Hippocampal formation (tissue), 2 donors: ENCODE results near the gene ZNF547.

Source experiments
- DNase-seq, 2 donors: peaks; one replicate each; lab custom pipeline; 2025; lab: John Stamatoyannopoulos, UW

ZNF547 gene

DNA sequence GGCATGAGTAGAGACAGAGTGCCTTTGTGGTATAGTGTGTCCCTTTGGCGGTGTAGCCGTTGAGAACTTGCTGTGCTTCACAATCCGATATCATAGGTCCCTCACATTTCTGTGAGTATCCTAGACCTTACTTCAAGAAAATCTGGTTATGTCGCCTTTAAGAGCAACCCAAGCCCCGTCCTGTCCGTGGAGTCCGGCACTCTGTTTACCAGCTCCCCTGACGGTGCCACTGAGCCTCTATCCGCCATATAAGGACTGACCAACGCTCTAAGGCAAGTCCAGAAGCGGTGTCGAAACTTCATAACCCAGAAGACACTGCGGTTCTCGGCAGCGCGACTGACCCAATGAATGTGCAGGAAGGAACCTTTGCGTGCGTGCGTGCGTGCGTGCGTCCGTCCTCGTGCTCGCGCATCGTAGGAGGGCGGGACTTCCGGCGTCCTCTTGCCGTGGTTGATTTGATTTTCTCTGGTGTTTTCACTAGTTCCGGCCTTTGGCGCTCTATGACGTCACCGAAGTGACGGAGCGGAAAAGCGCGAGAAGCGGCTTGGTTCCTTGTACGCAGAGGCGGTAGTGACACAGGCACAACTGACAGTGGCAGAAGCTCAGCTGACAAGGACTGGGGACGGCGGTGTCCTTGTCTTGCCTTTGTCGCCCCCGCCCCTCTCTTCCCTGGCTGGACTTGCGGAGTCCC lies at the start of gene ZNF547, which contains the start of gene TRAPPC2B:
Gene ZNF547 (plus strand): TSS at position 555 of the 691 bp plus-strand sequence. CDS start 5,005 bp downstream, outside the sequence.
Gene TRAPPC2B (plus strand): TSS at position 555 of the 691 bp plus-strand sequence. CDS start 1,283 bp downstream, outside the sequence.
- peak; percentile 95 for DNase-seq

DNA sequence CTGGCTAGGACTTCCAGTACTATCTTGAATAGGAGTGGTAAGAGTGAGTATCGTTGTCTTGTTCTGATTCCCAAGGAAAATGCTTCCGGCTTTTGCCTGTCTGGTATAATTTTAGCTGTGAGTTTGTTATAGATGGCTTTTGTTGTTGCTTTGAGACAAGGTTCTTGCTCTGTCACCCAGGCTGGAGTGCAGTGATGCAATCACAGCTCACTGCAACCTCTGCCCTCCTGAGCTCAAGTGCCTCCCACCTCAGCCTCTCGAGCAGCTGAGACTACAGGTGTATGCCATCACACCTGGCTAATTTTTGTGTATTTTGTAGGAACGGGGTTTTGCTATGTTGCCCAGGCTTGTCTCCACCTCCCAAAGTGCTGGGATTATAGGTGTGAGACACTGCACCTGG lies 49.2 kb upstream of the ZNF547 start:
- no peak for DNase-seq

DNA sequence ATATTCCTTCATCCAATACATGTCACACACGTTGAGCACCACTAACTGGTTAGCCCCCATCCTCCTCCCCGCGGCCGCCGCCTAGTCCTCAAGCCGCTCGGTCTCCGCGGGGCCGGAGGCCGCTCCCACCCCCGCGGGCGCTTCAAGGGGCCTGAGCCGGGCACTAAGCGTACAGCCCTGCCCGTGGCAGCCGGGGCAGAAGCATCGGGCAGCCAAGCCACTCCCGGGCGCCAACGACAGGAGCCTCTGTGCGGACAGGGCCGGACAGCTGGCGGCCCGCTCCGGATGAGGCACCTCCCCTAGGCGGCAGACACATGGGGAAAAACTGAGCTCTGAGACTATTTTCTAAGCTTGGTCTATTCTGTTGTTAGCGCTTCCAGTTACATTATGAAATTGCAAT lies 45.8 kb upstream of the ZNF547 start:
- DNase-seq, result no peak

GRCh38 chr19:57319869-57320179 lies 43.5 kb upstream of the ZNF547 start:
- DNase-seq, result no peak

- DNase-seq, result peak; percentile 92 to 94
Measured at GRCh38 chr19:57320180-57321084, 42.9 kb upstream of the ZNF547 start, which contains the start of gene ZNF543. ZNF543 (plus strand) TSS chr19:57320472; CDS start chr19:57320854, 382 bp downstream.

DNA sequence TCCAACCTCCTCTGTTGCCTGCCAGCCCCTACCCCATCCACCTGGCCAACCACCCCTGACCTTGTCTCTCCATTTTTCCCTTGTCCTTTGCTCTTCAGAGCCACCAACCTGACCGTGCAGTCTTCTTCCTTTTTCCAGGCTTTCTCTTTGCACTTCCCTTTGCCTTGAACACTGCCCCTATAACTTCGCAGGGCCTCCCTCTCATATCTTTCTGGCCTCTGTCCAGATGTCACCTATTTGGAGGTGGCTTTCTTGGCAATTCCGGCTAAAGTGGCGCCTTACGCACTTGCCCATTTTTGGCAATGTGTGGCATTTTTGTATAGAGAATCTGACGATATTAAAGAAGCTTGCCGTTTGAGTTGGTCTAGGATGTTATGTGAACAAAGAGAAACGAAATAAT lies 42.2 kb upstream of the ZNF547 start:
- DNase-seq, result no peak

GRCh38 chr19:57321751-57322150 lies 41.6 kb upstream of the ZNF547 start:
- no peak for DNase-seq

GRCh38 chr19:57324992-57325391 lies 38.4 kb upstream of the ZNF547 start:
- DNase-seq, result no peak

DNA sequence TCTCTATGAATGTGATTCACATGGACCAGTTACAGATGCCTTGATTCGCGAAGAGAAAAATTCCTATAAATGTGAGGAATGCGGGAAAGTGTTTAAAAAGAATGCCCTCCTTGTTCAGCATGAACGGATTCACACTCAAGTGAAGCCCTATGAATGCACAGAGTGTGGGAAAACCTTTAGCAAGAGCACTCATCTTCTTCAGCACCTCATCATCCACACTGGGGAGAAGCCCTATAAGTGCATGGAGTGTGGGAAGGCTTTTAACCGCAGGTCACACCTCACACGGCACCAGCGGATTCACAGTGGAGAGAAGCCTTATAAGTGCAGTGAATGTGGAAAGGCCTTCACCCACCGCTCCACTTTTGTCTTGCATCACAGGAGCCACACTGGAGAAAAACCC lies 35.4 kb upstream of the ZNF547 start:
- DNase-seq, result no peak

GRCh38 chr19:57334191-57334590 lies 29.2 kb upstream of the ZNF547 start:
- DNase-seq, result no peak

DNA sequence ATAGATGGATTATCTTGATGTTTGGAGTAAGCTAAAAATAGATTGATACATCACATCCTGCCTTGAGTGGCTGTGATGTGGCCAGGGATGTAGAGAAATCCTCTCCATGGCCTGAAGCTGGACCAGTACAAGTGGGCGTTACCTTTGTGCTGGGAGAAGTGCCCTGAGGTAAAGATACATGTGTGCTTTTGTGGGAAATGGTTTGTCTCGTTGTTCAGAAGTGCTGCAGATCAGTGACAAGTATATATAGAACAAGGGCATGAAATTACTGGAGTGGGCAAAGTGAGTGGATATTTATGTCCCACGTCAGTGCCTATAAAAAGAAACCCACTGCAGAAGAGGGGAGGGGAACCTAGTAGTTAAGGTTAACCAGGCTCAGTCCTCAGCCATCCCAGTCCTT lies 24.5 kb upstream of the ZNF547 start:
- DNase-seq, result no peak

DNA sequence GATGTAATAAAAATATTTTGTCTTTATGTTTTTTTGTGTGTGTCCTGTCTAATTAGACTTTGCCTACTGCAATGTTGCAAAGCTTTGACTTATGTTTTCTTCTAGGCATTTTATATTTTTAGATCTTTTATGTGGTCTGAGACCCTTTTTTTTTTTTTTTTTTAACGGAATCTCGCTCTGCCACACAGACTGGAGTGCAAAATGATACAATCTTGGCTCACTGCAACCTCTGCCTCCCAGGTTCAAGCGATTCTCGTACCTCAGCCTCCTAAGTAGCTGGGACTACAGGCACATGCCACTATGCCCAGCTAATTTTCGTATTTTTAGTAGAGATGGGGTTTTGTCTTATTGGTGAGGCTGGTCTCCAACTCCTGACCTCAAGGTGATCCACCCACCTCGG lies 20.8 kb upstream of the ZNF547 start:
- no peak for DNase-seq

DNA sequence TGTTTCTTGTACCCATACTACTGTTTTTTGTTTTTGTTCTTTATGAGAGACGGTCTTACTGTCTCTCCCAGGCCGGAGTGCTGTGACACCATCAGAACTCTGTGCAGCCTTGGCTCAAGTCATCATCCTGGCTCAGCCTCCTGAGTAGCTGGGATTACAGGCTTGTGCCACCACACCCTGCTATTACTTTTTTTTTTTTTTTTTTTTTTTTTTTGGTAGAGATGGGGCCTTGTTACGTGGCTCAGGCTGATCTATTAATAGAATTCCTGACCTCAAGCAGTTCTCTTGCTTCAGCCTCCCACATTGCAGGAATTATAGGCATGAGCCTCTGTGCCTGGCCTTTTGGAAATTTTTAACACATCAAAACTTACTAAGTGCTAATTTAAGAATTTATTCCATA lies 15.2 kb upstream of the ZNF547 start:
- no peak for DNase-seq

DNA sequence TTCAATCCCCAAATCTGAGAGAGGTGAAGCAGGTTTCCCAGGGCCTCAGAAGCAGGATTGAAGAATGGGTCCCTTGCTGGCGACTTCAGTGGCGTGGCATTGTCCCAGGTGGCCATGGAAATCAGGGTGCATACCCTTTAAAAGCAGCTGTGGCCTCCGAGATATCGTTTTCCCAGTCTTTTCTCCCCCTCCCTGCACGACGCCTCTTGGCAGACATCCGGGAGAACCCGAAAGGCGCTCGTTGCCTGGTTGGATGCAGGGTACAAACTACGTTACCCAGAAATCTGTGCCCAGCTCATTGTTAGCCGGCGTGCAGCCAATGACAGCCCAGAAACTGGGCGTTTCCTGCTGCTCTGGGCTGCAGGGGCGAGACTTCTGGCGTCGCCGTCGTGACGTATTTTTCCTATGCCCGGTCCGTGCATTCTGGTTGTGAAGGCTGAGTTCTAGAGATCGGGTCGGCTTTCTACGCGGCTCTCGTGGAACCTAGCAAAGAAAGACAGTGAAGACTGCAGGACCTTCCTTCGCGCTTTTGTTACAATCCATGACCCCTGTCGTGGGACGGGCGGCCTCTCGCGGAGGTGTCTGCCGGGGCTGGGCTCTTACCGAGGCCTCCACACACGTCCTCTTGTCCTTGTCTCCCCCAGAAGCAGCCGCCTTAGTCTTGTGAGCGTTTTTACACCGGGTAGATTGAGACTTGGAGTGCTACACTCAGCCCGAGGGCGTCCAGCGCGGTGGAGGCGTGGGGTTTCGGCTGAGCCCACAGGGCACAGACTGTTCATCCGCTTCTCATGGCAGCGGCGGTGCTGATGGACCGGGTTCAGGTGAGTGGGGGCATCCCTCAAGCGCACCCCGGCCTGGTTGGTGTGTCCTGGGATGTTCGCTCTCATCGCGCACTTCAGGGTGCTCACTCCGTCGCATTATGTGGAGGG lies 12.2 kb upstream of the ZNF547 start, which contains the start of gene ZNF304:
Gene ZNF304 (plus strand): TSS at position 395 of the 929 bp plus-strand sequence. CDS start 394 bp downstream, at position 789.
- peak; percentile 93 to 96 for DNase-seq

DNA sequence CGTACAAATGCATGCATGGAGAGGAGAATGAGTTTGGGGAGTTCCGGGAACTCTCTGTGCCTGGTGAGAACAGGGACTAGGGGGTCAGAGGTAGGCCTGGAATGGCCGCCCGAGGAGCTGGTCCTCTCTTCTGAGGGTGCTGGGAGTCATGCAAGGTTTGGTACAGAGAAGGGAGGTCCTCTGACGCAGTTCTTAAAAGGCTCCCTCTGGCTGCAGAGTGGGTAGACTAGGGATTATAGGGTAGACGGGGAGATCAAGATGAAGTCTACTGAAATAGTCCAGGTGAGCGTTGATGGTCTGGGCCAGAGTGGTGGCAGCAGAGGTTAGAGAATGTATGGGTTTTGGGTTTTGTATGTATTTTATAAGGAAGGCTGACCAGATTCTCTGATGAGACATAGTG lies 11.5 kb upstream of the ZNF547 start:
- no peak for DNase-seq

- DNase-seq, result no peak
Measured at GRCh38 chr19:57355916-57356315, 7.4 kb upstream of the ZNF547 start.

- DNase-seq, result no peak
Measured at GRCh38 chr19:57357406-57357805, 5.9 kb upstream of the ZNF547 start.

GRCh38 chr19:57359300-57359699 lies 4.1 kb upstream of the ZNF547 start:
- no peak for DNase-seq

DNA sequence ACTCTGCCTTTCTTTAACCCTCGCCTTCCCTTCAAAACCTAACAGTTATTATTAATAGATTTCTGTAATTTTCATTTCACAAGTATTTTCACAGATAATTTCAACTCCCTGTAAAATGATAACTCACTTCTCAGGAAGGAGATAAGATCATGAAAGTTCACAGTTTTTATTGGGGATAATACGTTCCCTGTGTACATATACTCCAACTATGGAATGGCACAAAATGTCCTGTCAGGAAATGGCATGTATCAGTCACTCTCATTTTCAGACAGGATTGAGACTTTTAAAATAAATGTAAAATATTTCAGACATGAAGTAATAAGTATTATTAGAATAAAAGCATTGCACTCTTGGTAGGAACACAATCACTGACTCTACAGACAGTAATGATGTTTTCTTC lies 932 bp upstream of the ZNF547 start:
- no peak for DNase-seq

- DNase-seq, result no peak
Measured at GRCh38 chr19:57363688-57364181, 384 bp downstream of the ZNF547 start.

- no peak for DNase-seq
Measured at GRCh38 chr19:57366776-57367175, 3.4 kb downstream of the ZNF547 start.

DNA sequence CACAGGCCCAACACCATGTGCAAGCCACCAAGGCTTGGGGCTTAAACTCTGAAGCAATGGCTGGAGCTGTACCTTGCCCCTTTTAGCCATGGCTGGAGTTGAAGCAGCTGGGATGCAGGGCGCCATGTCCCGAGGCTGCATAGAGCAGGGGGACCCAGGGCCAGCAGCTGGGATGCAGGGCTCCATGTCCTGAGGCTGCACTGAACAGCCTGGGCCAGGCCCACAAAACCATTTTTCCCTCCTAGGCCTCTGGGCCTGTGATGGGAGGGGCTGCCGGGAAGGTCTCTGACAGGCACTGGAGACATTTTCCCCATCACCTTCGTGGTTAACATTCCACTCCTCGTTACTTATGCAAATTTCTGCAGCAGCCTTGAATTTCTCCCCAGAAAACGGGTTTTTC lies 10.8 kb downstream of the ZNF547 start:
- no peak for DNase-seq
